HUDEP-2 (cell line): ENCODE measurements around the gene SSX2B.
"Not testable (repeated sequence)": the region's sequence is repeated elsewhere in the genome, so short reads cannot be mapped to it uniquely, and the experiment has no call there.

Experiments
- DNase-seq, 76 experiments: peaks; one replicate each; lab custom pipeline; 2025; ENCODE audit not compliant: unreplicated experiment in 76 of 76; lab: John Stamatoyannopoulos, UW

SSX2B gene

DNA sequence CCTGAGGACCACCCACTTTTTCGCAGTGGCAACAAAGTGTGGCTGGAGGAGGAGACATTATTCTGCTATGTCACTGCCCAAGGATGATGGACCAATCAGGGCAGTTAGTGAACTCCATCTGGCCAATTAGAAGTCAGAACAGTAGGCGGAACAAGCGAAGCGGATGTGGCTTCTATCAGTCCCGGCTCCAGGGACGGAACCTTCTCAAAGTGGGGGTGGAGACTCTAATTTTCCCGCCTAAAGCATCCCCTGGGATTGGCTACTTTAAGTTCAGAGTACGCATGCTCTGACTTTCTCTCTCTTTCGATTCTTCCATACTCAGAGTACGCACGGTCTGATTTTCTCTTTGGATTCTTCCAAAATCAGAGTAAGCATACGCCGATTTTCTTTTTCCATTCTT, at the start of gene SSX2B:
SSX2B (plus strand) TSS at position 301 of the 400 bp plus-strand sequence. CDS start 1,429 bp downstream, outside the sequence.
- not testable (repeated sequence) for DNase-seq

DNA sequence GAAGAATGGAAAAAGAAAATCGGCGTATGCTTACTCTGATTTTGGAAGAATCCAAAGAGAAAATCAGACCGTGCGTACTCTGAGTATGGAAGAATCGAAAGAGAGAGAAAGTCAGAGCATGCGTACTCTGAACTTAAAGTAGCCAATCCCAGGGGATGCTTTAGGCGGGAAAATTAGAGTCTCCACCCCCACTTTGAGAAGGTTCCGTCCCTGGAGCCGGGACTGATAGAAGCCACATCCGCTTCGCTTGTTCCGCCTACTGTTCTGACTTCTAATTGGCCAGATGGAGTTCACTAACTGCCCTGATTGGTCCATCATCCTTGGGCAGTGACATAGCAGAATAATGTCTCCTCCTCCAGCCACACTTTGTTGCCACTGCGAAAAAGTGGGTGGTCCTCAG, 44.0 kb upstream of the SSX2B start, which contains the start of gene SSX2:
SSX2 (minus strand) TSS at position 101 of the 400 bp plus-strand sequence. CDS start 1,429 bp downstream, outside the sequence.
- DNase-seq, result not testable (repeated sequence)

- DNase-seq, result not testable (repeated sequence)
Measured at GRCh38 chrX:52765983-52766382, 14.9 kb downstream of the SSX2B start.

- DNase-seq, result not testable (repeated sequence)
Measured at GRCh38 chrX:52773504-52773903, 22.5 kb downstream of the SSX2B start.

DNA sequence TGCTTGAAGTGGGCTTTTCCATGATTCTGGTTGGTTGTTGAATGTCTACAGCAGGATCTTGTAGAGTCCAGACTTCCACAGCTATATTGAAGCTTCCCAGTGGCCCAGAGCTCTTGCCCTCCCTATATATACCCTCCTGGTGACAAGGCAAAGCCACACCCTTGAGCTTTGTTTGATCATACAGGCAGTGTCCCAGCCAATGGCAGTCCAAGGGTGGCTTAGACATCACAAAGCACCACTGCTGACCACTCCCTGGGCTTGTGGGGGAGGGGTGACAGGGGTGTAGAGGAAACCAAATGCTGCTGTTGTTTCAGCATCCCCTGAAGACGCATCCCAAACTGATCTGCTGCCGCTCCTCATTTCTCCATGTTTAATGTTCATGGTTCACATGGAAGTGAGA, 46.3 kb downstream of the SSX2B start, which contains the start of gene SPANXN5:
SPANXN5 (minus strand) TSS at position 101 of the 400 bp plus-strand sequence; CDS start at position 22, 79 bp downstream.
- not testable (repeated sequence) for DNase-seq

GRCh38 chrX:52804876-52805275, 53.8 kb downstream of the SSX2B start:
- DNase-seq, result not testable (repeated sequence)
